Stimulated activated naive CD8-positive, alpha-beta T cell treated with anti-CD3 and anti-CD28 coated beads, Interleukin-15, amount 100 ng/mL, for 72 hours (primary cell): Measurements from ENCODE around the gene NEUROD2.
A peak's percentile ranks its signal among the peaks of the same experiment; 100 is the strongest.

Source experiments
- ATAC-seq: fragments of 150-1000 bp; cut with Tn5 transposase; 2 replicates; pipeline ENCODE4 v1.10.0; 2021; ENCODE audit warnings: mild to moderate bottlenecking, moderate library complexity
- DNase-seq, 2 donors: peaks; one replicate each; pipeline ENCODE4 v3.0.0; 2021 to 2022
- H3K27ac Mint-ChIP-seq, 2 donors: one replicate each; pipeline ENCODE4 v1.8.0; 2022; ENCODE audit warnings: mild to moderate bottlenecking in 2 of 2, mixed read lengths in 2 of 2, moderate library complexity in 2 of 2
- H3K27me3 Mint-ChIP-seq: one replicate; pipeline ENCODE4 v1.8.0; 2022; ENCODE audit warnings: mixed read lengths
- H3K4me1 Mint-ChIP-seq: one replicate; pipeline ENCODE4 v1.8.0; 2022; ENCODE audit warnings: mild to moderate bottlenecking, mixed read lengths
- H3K4me3 Mint-ChIP-seq, 2 donors: one replicate each; pipeline ENCODE4 v1.8.0; 2022; ENCODE audit warnings: mild to moderate bottlenecking in 2 of 2, mixed read lengths in 2 of 2, moderate library complexity in 1 of 2
- H3K9me3 Mint-ChIP-seq, 2 donors: one replicate each; pipeline ENCODE4 v1.8.0; 2022; ENCODE audit warnings: mixed read lengths in 2 of 2

The NEUROD2 gene

GRCh38 chr17:39607851-39608130 lies at the start of gene NEUROD2:
TSS of gene NEUROD2 (minus strand) at chr17:39607920. CDS start at chr17:39606599, 1,321 bp downstream.
- H3K27me3 Mint-ChIP-seq: peaks cover 88% of the 10 kb centered on the region
- no peaks in the 10 kb centered on the region for H3K9me3 Mint-ChIP-seq
- H3K4me3 Mint-ChIP-seq: peak within 1 kb of the TSS; percentile 48 to 73
- no peak for ATAC-seq
- peaks cover 38% of the 10 kb centered on the region for H3K4me1 Mint-ChIP-seq
- DNase-seq: peak in 1 of 2 donors; percentile 8
- H3K27ac Mint-ChIP-seq: peak within 1 kb of the TSS in 1 of 2 donors; percentile 59

GRCh38 chr17:39655105-39655504 lies 47.4 kb upstream of the NEUROD2 start:
- Mint-ChIP-seq H3K9me3 (no peaks in the 10 kb centered on the region), H3K4me3 (no peak overlapping the region), H3K27me3 (no peaks in the 10 kb centered on the region), H3K27ac (no peak overlapping the region), H3K4me1 (peaks cover 91% of the 10 kb centered on the region)
- no peak for ATAC-seq
- no peak for DNase-seq

- peak; percentile 72 to 76 for DNase-seq
These were observed 46.1 kb upstream of the NEUROD2 start for GRCh38 chr17:39653662-39654331.

GRCh38 chr17:39653316-39653661 lies 45.6 kb upstream of the NEUROD2 start:
- H3K27ac Mint-ChIP-seq: no peak overlapping the region
- ATAC-seq: peak; percentile 18
- no peaks in the 10 kb centered on the region for H3K9me3 Mint-ChIP-seq
- no peak overlapping the region for H3K4me3 Mint-ChIP-seq
- DNase-seq: no peak
- peaks cover 76% of the 10 kb centered on the region for H3K4me1 Mint-ChIP-seq
- H3K27me3 Mint-ChIP-seq: no peaks in the 10 kb centered on the region

More at GRCh38 chr17:39653662-39654331, 46.1 kb upstream of the NEUROD2 start:
- Mint-ChIP-seq H3K27ac (peak overlapping the region in 1 of 2 donors; percentile 21), H3K27me3 (no peaks in the 10 kb centered on the region), H3K4me3 (no peak overlapping the region), H3K9me3 (no peaks in the 10 kb centered on the region), H3K4me1 (peaks cover 81% of the 10 kb centered on the region)
- ATAC-seq: peak; percentile 82

GRCh38 chr17:39652587-39653315 lies 45.0 kb upstream of the NEUROD2 start:
- Mint-ChIP-seq H3K9me3 (no peaks in the 10 kb centered on the region), H3K4me3 (no peak overlapping the region), H3K27ac (peak overlapping the region in 1 of 2 donors; percentile 92), H3K4me1 (peaks cover 71% of the 10 kb centered on the region), H3K27me3 (no peaks in the 10 kb centered on the region)
- DNase-seq: no peak
- ATAC-seq: peak; percentile 5

GRCh38 chr17:39651923-39652586 lies 44.3 kb upstream of the NEUROD2 start:
- Mint-ChIP-seq H3K9me3 (no peaks in the 10 kb centered on the region), H3K27me3 (no peaks in the 10 kb centered on the region), H3K27ac (peak overlapping the region; percentile 29 to 92), H3K4me3 (no peak overlapping the region), H3K4me1 (peaks cover 66% of the 10 kb centered on the region)
- ATAC-seq (no peak), DNase-seq (no peak)

GRCh38 chr17:39650121-39650579 lies 42.4 kb upstream of the NEUROD2 start:
- peaks cover 59% of the 10 kb centered on the region for H3K4me1 Mint-ChIP-seq
- H3K27me3 Mint-ChIP-seq: no peaks in the 10 kb centered on the region
- ATAC-seq (no peak), DNase-seq (no peak)
- H3K9me3 Mint-ChIP-seq: no peaks in the 10 kb centered on the region
- H3K4me3 Mint-ChIP-seq: no peak overlapping the region
- peak overlapping the region in 1 of 2 donors; percentile 8 for H3K27ac Mint-ChIP-seq

- Mint-ChIP-seq H3K4me3 (no peak overlapping the region), H3K9me3 (no peaks in the 10 kb centered on the region), H3K27ac (no peak overlapping the region), H3K4me1 (peaks cover 59% of the 10 kb centered on the region), H3K27me3 (no peaks in the 10 kb centered on the region)
- ATAC-seq (no peak), DNase-seq (no peak)
These were observed 41.1 kb upstream of the NEUROD2 start for GRCh38 chr17:39648616-39649366.

- no peak for DNase-seq
- no peak overlapping the region for H3K4me3 Mint-ChIP-seq
- no peaks in the 10 kb centered on the region for H3K27me3 Mint-ChIP-seq
- H3K9me3 Mint-ChIP-seq: no peaks in the 10 kb centered on the region
- H3K4me1 Mint-ChIP-seq: peaks cover 59% of the 10 kb centered on the region
- no peak overlapping the region for H3K27ac Mint-ChIP-seq
- ATAC-seq: no peak
These were observed 39.5 kb upstream of the NEUROD2 start for GRCh38 chr17:39647256-39647655.

- H3K27ac Mint-ChIP-seq: no peak overlapping the region
- ATAC-seq (no peak), DNase-seq (no peak)
- no peak overlapping the region for H3K4me3 Mint-ChIP-seq
- H3K4me1 Mint-ChIP-seq: peaks cover 75% of the 10 kb centered on the region
- no peaks in the 10 kb centered on the region for H3K9me3 Mint-ChIP-seq
- H3K27me3 Mint-ChIP-seq: no peaks in the 10 kb centered on the region
These were observed 35.6 kb upstream of the NEUROD2 start for GRCh38 chr17:39643271-39643670.

GRCh38 chr17:39642291-39643074 lies 34.8 kb upstream of the NEUROD2 start:
- peaks cover 82% of the 10 kb centered on the region for H3K4me1 Mint-ChIP-seq
- no peaks in the 10 kb centered on the region for H3K27me3 Mint-ChIP-seq
- DNase-seq (no peak), ATAC-seq (no peak)
- peak overlapping the region in 1 of 2 donors; percentile 27 for H3K27ac Mint-ChIP-seq
- H3K9me3 Mint-ChIP-seq: no peaks in the 10 kb centered on the region
- H3K4me3 Mint-ChIP-seq: no peak overlapping the region

- Mint-ChIP-seq H3K27ac (no peak overlapping the region), H3K9me3 (no peaks in the 10 kb centered on the region), H3K27me3 (no peaks in the 10 kb centered on the region), H3K4me1 (peaks cover 83% of the 10 kb centered on the region), H3K4me3 (no peak overlapping the region)
- DNase-seq (no peak), ATAC-seq (no peak)
These were observed 34.2 kb upstream of the NEUROD2 start for GRCh38 chr17:39641883-39642282.

- no peak overlapping the region for H3K4me3 Mint-ChIP-seq
- ATAC-seq (no peak), DNase-seq (no peak)
- peaks cover 89% of the 10 kb centered on the region for H3K4me1 Mint-ChIP-seq
- H3K27me3 Mint-ChIP-seq: no peaks in the 10 kb centered on the region
- H3K27ac Mint-ChIP-seq: no peak overlapping the region
- H3K9me3 Mint-ChIP-seq: no peaks in the 10 kb centered on the region
These were observed 33.4 kb upstream of the NEUROD2 start for GRCh38 chr17:39641097-39641496.

GRCh38 chr17:39640591-39641031 lies 32.9 kb upstream of the NEUROD2 start:
- DNase-seq (no peak), ATAC-seq (no peak)
- H3K9me3 Mint-ChIP-seq: no peaks in the 10 kb centered on the region
- H3K4me1 Mint-ChIP-seq: peaks cover 92% of the 10 kb centered on the region
- H3K27ac Mint-ChIP-seq: peak overlapping the region; percentile 55 to 88
- peak overlapping the region; percentile 29 to 48 for H3K4me3 Mint-ChIP-seq
- H3K27me3 Mint-ChIP-seq: no peaks in the 10 kb centered on the region
